HepG2 (cell line): Measurements from ENCODE around the gene PLCB1. TPM values are rescaled to one million over a fixed set of nuclear protein-coding genes. Genes with fewer than 3 reads are reported as not detected.
A peak's percentile ranks its signal among the peaks of the same experiment; 100 is the strongest.

Experiments used
- CEBPG ChIP-seq: IDR thresholded peaks from 2 replicates; pipeline ENCODE4 v1.6.1; 2016
- EEA1 ChIP-seq: sonication (generic); formaldehyde crosslinking; IDR thresholded peaks from 2 replicates; pipeline ENCODE4 v1.5.1; 2020; ENCODE audit warnings: mild to moderate bottlenecking, missing genetic modification reagents, borderline replicate concordance
- HDAC6 ChIP-seq: fragments of 200-600 bp; sonication (generic); IDR thresholded peaks from 2 replicates; pipeline ENCODE4 v1.7.0; 2017; ENCODE audit warnings: mild to moderate bottlenecking, antibody characterized with exemption, low read length, low read depth
- HNRNPUL1 ChIP-seq: fragments of 200-400 bp; formaldehyde crosslinking; IDR thresholded peaks from 2 replicates; pipeline ENCODE4 v1.6.1; 2017; ENCODE audit warnings: low read depth, mild to moderate bottlenecking, low read length, moderate library complexity
- MXD1 ChIP-seq: sonication (generic); formaldehyde crosslinking; IDR thresholded peaks from 2 replicates; pipeline ENCODE4 v1.4.0; 2020; ENCODE audit warnings: mild to moderate bottlenecking, missing genetic modification reagents
- PHF5A ChIP-seq: IDR thresholded peaks from one replicate; pipeline ENCODE4 v1.6.1; 2018; ENCODE audit warnings: low read depth, missing genetic modification reagents; ENCODE audit not compliant: unreplicated experiment
- PLSCR1 ChIP-seq: sonication (generic); formaldehyde crosslinking; IDR thresholded peaks from 2 replicates; pipeline ENCODE4 v1.5.0; 2020; ENCODE audit warnings: missing genetic modification reagents, mild to moderate bottlenecking, borderline replicate concordance
- REXO4 ChIP-seq: sonication (generic); formaldehyde crosslinking; IDR thresholded peaks from 2 replicates; pipeline ENCODE4 v1.8.0; 2022; ENCODE audit warnings: missing genetic modification reagents, mild to moderate bottlenecking, borderline replicate concordance
- SETDB1 ChIP-seq: sonication (generic); formaldehyde crosslinking; IDR thresholded peaks from 2 replicates; pipeline ENCODE4 v1.5.1; 2020; ENCODE audit warnings: missing genetic modification reagents, mild to moderate bottlenecking, borderline replicate concordance
- SRSF9 ChIP-seq: fragments of 200-400 bp; formaldehyde crosslinking; IDR thresholded peaks from 2 replicates; pipeline ENCODE4 v1.6.1; 2018; ENCODE audit warnings: borderline replicate concordance, mild to moderate bottlenecking, low read depth, low read length; ENCODE audit not compliant: insufficient read depth, poor library complexity, severe bottlenecking
- TEF ChIP-seq: sonication (generic); formaldehyde crosslinking; IDR thresholded peaks from 2 replicates; pipeline ENCODE4 v1.5.0; 2020; ENCODE audit warnings: missing genetic modification reagents
- TMF1 ChIP-seq: sonication (generic); formaldehyde crosslinking; IDR thresholded peaks from 2 replicates; pipeline ENCODE4 v1.8.1; 2022; ENCODE audit warnings: low read depth, missing genetic modification reagents
- ZNF318 ChIP-seq: sonication (generic); formaldehyde crosslinking; IDR thresholded peaks from 2 replicates; pipeline ENCODE4 v1.4.0; 2020; ENCODE audit warnings: mild to moderate bottlenecking, missing genetic modification reagents
- ZNF564 ChIP-seq: sonication (generic); formaldehyde crosslinking; IDR thresholded peaks from 2 replicates; pipeline ENCODE4 v1.8.1; 2023; ENCODE audit warnings: mild to moderate bottlenecking, missing genetic modification reagents
- ZSCAN25 ChIP-seq: sonication (generic); formaldehyde crosslinking; IDR thresholded peaks from 2 replicates; pipeline ENCODE4 v1.8.0; 2022; ENCODE audit warnings: mild to moderate bottlenecking, missing genetic modification reagents
- polyA plus RNA-seq, 8 experiments: library from polyadenylated mRNA; depleted of rRNA in 3 of 8; stranded (reverse) in 7 of 8; unstranded in 1 of 8; fragments of >200 nt; fragmentation: Illumina TruSeq in 4 of 8; extraction: Trizol in 4 of 8; gene quantifications; 2 replicates each; pipeline versions ENCODE4 v1.2.1 to v1.2.3, GENCODE V29; 2011 to 2016; ENCODE audit warnings: low read depth in 4 of 8, missing spikeins in 1 of 8, mixed read lengths in 1 of 8; ENCODE audit not compliant: insufficient read depth in 1 of 8
- total RNA-seq, 5 experiments: library from RNA; depleted of rRNA; stranded (reverse); fragments of >200 nt; fragmentation: Illumina TruSeq; extraction: Trizol; gene quantifications; 2 replicates each; pipeline ENCODE4 v1.2.3, GENCODE V29; 2016; ENCODE audit warnings: low read depth in 1 of 5

Gene PLCB1
- total and polyA plus RNA-seq, 2 of the 13 experiments (the other 11 are each of a cell fraction or from before 2014, with no cell fraction given) = 42.4 to 55.9 TPM

- TF ChIP-seq ZNF318 (CRISPR knock-in tag) (no peak), TMF1 (CRISPR knock-in tag) (no peak), EEA1 (CRISPR knock-in tag) (no peak), MXD1 (CRISPR knock-in tag) (no peak), PLSCR1 (no peak), ZNF564 (CRISPR knock-in tag) (peak; percentile 99), SRSF9 (no peak), PHF5A (CRISPR knock-in tag) (no peak), CEBPG (CRISPR knock-in tag) (peak; percentile 66), HDAC6 (no peak), TEF (CRISPR knock-in tag) (no peak), ZSCAN25 (no peak), SETDB1 (no peak), HNRNPUL1 (no peak), REXO4 (CRISPR knock-in tag) (no peak)
Observed at GRCh38 chr20:8250539-8251200, 118.6 kb downstream of the PLCB1 start (continued).
